GM18519 (cell line): ENCODE results near the gene NKAIN2.

Source experiments
- ATAC-seq: cut with Tn5 transposase; IDR thresholded peaks from one replicate; pipeline ENCODE4 v1.9.1; 2021; ENCODE audit warnings: mild to moderate bottlenecking, moderate library complexity; ENCODE audit not compliant: unreplicated experiment, low FRiP score

NKAIN2 gene

DNA sequence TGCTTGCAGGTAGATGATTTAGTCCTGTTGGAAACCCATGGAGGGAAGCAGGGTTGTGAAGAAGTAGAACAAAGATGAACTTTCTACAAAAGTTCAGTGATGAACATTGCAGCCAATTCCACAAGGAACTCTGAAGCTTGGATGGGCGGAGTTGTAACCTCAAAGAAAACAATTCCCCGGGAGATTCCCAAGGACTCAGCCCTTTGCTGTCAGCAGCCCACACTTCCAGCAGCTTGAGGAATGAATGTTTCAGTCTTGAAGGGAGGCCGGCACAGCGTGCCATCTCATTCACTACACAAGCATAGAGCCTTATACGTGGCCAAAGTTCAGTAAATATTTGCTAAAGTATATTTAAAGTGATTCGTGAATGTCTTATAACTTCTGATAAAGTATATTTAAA, 269.4 kb downstream of the NKAIN2 start:
- no peak for ATAC-seq

DNA sequence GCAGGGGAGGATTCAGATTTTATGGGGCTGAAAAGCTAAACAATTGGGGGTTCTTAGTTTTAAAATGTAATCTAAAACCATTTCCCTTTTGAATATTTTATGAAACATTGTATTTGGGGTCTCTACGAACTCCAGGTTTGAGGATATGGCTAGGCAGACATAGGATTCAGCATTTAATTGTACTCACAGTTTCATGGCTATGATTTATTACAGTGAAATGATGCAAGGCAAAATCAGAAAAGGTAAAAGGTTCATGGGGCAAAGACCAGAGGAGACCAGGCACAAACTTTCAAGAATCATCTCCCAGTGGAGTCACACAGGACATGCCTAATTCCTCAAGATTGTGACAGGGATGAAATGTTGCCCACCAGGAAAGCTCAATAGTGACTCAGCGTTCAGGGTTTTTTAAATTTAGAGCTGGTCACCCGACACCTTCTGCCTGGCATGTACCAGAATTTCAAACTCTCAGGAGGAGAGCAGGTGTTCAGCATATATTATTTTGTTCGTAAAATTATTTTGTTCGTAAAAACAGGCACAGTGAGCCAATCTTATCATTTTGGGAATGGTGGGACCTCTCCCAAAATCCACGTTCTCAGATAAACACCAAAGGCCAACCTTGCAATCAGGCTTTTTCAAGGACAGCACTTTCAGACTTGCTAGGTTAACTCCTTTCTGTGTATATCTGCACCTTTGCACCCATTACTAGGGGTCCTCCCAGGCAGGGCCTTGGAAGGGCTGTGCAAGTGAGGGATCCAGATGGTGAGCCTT, 270.3 kb downstream of the NKAIN2 start:
- no peak for ATAC-seq

DNA sequence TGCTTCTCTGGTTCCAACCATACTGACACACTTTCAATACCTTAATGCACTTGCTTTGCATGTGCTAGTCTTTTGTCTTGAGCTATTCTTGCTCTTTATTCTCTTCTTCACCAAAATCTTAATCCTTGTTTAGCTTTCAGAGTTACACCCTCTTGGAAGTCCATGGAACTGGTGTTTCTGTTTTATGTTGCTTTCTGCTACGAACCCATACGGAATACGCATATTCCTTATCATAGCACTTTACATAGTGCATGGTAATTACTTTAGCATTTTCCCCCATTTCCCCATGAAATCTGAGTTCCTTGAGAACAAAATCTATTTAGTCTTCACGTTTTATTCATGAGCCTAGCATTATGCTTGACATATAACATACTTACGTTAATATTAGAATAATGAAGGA, 270.9 kb downstream of the NKAIN2 start:
- no peak for ATAC-seq

DNA sequence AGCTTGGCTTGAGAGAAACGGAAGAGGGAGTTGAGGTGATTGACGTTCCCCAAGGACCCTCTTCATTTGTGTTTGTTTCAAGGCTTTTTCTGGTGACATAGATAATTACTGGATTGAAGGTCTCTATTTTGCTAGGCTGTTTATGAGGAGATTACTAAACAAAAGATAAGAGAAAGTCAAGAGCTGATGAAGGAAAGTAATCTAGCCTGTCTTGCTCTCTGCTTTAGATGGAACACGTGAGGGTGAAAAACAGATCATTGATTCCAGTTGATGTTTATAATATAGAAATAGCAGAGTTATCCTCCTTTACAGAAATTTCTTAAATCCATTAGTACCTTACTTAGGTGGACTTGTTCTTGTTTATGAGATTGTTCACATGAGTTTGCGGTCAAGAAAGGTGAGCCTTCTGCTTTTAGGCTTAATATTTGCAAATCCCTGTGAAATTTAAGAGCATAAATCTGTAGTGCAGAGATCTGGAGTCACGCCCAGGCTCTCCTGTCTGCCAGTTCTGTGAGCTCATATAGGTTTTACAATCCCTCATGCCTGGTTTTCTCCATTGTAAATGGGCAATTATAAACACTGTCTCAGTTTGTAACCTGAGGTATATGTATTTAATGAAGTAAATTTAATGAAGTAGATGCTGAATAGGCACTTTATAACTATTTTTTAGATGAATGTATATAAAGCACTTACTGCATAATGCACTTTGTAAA, 272.8 kb downstream of the NKAIN2 start:
- no peak for ATAC-seq

DNA sequence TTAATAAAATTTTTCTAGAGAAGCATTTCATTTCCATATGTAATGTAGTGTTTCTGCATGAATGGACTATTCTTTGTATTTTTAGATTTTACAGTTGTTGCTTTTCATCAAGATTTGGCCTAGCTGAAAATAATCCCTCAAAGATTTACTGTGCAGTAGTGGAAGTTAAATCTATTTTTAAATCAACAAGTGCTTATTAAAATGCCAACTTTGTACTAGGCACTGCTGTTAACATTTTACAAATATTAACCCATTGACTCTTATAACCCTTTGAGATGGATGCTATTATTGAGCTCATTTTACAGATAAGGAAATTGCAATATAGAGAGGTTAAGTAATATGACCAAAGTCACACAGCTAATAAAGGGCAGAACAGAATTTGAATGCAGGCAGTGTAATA, 274.5 kb downstream of the NKAIN2 start:
- no peak for ATAC-seq

DNA sequence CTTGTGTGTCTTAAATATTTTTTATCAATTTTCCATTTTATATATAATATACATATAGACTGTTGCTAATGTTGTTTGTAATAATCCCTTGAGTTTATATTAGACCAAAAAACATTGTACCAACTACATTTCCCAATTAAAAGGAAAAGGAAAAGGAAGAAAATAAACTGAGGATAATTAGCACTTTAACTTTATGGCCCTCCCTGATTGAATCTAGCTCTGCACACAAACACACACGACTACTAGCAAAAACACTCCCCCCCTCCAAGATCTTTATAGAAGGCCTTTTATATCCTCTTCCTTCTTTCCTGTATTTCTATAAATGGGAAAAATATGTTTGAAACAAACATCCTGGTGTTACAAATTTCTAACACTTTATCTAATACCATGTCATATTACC, 276.8 kb downstream of the NKAIN2 start:
- ATAC-seq, result no peak

DNA sequence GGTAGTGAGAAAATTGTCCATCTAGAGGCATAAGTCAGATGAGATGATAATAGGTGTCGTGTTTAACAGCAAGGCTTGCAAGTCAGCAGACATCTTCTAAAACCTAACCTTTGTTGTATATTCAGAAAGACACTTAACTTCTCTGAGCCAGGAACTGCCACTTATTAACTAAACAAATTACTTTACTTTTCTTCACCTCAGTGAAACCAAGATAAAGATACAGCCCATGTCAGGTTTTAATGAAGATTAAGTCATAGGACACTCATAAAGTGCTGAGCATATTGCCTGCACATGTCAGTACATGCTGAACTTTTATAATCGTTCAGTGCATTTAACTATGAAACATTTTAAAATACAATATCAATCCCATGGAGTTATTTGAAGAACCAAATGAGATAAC, 286.8 kb downstream of the NKAIN2 start:
- no peak for ATAC-seq

DNA sequence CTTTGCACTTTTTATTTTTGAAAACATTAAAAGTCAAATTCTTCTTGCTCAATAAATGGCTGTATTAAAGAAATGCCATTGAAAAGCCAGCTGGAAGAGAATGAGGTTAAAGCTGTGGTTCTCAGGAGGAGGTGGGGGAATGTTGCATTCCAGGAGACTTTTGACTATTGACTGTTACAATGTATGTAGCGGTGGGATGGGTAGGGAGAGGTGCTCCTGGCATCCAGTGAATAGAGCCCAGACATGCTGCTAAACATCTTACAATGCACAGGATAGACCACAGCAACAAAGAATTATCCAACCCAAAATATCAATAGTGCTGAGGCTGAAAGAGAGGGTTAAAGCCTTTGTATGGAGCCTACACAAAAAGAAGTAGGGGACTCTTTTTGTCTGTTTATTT, 295.9 kb downstream of the NKAIN2 start:
- no peak for ATAC-seq

DNA sequence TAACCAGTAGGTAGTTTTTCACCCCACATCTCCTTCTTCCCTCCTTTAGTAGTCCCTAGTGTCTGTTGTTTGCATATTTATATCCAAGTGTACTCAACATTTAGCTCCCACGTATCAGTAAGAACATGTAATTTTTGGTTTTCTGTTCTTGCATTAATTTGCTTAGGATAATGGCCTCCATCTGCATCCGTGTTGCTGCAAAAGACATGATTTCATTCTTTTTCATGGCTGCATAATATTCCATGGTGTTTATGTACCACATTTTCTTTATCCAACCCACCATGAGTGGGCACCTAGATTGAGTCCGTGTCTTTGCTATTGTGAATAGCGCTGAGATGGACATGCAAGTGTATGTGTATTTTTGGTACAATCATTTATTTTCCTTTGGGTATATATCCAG, 306.8 kb downstream of the NKAIN2 start:
- ATAC-seq, result no peak

DNA sequence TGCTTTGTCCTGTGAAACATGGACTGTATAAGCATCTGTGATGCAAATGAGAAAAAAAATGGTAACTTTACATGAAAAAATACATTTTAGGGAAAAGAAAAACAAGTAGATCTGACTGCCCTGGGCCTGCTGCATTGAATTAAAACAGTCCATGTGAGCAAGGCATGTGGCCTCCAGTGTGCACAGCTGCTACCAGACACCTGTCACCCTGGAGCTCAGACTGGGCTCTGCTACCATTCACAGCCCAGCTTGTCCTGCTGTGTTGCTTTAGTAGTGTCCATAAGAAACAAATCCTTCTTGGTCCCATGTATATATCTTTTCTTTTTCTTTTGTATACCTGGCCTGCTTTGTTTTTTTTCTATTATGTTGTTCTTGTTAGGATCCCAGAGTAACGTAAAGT, 315.9 kb downstream of the NKAIN2 start:
- ATAC-seq, result no peak

DNA sequence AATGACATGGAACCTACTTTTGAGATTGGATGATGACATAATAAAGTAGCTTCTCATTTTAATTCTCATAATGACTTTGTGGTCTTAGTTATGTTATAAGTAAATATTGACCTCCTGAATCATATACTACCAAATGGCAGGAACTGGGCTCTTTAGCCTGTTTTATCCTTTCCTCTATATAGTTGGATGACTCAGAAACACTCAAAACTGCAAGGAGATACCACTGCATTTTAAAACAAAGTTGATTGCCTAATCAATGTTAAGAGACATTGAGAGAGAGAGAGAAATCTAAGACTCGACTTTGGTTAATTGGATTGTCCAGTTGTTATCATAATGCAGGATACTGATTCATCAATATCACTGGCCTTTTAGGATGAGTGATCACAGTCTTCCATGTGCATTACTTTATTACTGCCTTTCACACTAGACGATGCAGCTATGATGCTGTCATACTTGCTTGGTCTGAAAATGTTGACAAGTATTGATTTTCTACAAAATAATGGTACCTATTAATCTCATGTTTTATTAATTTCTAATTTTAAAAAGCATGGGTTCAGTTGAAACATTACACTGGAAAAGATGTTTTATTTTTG, 320.0 kb downstream of the NKAIN2 start:
- ATAC-seq, result no peak

DNA sequence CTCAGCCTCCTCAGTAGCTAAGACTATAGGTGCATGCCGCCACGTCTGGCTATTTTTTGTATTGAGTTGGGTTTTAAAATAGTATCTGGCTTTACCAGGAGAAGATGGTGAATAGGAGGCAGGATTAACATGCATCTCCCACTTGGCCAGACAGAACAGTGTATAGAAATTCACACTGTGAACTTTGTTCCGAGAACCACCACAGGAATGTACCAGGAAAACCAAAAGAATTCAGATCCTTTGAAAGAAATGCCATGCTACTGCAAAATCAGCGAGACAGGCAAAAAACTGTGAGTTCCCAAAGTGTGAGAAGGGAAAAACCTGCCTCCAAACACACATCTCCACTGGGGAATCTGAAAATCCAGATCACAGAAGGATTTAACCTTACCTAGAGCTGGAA, 327.6 kb downstream of the NKAIN2 start:
- no peak for ATAC-seq

DNA sequence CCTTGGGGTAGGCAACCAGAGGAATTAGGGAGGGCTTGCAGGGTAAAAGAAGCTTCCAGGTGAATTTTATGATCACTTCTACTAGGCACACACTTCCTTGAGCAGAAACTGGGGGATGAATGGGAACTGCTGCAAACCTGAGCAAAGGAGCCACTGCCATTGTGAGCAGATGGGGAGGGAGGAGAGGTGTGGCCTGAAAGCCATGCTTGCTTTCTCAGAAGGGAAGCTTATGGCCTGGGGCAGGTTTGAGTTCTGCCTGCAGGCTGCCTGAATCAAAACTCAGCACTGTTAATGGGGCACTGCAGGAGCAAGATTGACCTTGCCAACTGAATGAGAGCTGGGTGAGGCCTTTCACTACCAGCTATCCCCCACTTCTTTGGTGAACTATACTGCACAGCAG, 328.1 kb downstream of the NKAIN2 start:
- no peak for ATAC-seq

DNA sequence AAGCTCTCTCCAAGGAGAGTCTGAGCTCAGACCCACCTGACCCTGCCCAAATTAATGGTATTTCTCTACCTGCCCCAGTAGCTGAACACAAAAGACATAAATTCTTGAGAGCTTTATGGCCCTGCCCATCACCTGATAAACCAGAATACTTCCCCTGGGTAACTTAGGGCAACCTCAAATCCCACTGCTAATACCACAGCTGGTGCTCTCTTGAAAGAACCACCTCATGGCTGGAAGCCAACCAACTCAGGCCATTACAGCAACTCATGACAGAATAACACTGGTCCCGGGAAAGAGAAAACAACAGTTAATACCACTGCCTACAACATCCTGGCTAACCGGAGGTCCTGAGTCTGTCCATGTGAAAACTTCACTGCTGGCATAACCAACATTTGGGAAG, 328.6 kb downstream of the NKAIN2 start:
- ATAC-seq, result no peak

DNA sequence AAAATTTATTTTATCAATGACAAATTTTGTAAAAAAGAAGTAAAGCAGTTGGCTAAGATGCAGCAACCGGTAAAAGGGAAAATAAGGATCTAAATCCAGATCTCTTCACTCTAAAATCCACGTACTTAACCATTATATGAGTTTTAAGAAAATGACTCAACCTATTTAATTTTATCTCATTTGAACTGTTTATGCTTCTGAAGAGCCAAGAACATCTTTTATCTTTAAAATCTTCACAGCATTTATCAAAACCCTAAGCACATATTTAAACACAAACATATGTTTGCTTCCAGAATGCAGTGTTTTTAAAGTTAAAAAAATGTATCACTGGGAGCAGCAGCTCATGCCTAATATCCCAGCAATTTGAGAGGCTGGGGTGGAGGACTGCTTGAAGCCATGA, 339.2 kb downstream of the NKAIN2 start:
- no peak for ATAC-seq

DNA sequence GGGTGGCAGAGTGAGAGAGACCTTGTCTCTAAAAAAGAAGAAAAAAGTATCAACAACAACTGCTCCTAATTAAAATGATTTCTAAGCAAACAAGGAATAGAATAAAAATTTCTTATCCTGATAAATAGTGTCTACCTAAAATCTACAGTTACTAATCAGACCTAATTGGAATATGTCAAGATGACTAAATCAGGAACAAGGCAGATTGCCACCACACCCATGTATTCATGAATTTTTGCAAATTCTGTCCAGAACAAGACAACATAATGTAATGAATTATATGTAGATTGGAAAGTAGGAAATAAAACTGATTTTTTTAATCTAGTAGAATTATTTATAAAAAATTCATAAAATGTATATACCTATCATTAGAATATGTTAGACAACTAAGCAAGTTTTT, 339.8 kb downstream of the NKAIN2 start:
- ATAC-seq, result no peak

DNA sequence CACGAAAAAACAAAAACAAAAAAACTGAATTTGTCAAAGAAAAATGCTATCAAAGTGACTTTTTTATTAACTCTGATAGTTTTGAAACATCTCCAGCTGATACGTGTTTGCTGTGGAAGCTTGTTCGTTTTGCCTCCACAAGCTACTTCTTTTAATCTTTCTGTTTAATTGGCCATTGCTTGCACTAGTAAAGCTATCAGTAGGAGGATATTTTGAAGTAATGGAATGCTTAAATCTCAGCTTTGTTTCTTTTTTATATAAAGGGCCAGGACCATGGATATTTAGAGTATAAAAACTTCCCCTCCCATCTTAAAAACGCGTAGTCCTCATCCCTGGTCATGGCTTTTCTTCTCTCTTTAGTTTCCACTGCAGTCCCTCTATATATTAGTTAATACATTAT, 344.0 kb downstream of the NKAIN2 start:
- no peak for ATAC-seq

DNA sequence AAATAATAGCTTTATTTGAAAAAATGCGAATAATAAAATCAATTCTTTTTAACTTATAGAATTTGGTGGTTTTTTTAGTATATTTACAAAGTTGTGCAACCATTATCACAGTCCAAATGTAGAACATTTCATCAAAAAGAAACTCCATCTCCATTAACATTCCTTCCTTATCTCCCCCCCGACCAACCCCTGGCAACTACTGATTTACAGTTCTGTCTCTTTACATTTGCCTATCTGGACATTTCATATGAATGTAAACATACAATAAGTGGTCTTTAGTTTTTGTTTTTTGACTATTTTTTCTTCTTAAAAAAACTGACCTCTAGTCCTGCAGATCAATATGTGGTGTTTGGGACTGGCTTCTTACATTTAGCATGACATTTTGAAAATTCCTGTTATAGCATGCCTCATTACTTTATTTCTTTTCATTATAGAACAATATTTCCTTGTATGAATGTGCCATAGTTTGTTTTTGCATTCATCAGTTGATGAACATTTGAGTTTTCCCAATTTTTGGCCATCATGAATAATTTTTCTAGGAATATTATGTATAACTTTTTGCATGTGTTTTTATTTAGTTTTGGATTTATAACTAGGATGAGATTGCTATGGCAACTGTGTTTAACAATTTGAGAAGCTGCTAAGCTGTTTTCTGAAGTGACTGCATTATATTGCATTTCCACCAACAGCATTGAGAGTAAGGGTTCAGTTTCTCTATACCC, 344.7 kb downstream of the NKAIN2 start:
- ATAC-seq, result no peak

DNA sequence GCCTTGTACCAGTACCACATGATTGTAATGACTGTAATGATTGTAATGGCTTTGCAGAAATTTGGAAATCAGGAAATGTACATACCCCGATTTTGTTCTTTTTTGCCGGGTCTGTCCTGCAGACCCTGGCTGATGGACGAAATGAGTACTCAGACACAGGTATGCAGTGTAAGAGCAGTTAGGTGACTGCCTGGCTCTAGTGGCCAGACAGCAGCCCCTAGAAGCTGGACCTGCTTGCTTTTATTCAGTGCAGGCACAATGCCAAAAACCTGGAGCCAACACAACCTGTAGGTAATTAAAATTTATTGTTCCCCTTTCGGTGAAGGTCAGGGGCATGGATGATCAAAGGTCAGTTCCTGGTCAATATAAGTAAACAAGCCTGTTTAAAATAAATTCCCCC, 346.0 kb downstream of the NKAIN2 start:
- ATAC-seq, result no peak

DNA sequence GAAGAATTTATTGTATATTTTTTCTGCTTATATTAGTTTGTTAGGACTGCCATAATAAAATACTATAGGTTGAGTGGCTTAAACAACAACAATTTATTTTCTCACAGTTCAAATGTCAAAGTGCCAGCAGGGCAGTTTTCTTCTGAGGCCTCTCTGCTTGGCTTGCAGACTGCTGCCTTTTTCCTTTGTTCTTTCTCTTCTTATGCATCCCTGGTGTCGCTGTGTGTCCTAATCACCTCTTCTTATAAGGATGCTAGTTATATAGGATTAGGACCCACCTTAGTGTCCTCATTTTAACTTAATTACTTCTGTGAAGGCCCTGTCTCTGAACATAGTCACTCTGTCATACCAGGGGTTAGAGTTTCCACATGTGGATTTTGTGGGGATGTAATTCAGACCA, 354.4 kb downstream of the NKAIN2 start:
- no peak for ATAC-seq

DNA sequence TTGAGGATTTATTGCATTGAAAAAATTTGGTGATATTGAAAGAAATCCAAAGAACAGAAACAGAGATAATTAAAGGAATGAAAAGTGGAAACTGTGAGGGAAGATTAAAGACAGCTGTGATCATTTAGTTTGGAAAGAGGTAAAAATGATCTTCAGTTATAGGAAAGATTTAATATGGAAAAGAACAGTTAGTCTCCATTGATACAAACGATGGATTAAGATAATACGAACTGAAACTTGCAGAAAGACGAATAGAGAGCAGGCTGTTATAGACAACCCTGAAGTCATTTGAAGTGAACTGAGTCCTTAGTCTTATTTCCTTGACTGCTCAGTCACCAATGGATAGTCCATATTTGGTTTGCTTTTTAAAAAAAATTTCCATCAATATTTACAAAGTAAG, 360.0 kb downstream of the NKAIN2 start:
- ATAC-seq, result no peak
